H1 (cell line): ENCODE results near the gene SRSF6. TPM values are rescaled to one million over a fixed set of nuclear protein-coding genes. Genes with fewer than 3 reads are reported as not detected.

ENCODE experiments used
- CTCF ChIA-PET: fragments of 300-600 bp; sonication (Branson Sonifier 250); formaldehyde crosslinking; loops from one replicate; lab custom pipeline; 2021; ENCODE audit not compliant: partially characterized antibody; lab: Charles Lee
- POLR2A ChIA-PET: fragments of 300-600 bp; sonication (Branson Sonifier 250); formaldehyde crosslinking; loops from one replicate; lab custom pipeline; 2021; ENCODE audit warnings: inconsistent platforms; ENCODE audit not compliant: partially characterized antibody; lab: Charles Lee
- DNase-seq, 2 experiments: peaks; one replicate each; pipeline versions ENCODE4 v3.0.0 to v3.0.0-alpha.2; 2010 to 2022; ENCODE audit warnings: low spot score in 2 of 2, low read depth in 1 of 2, mixed read lengths in 1 of 2
- FAIRE-seq: peaks from 2 replicates; lab custom pipeline; 2011; peaks lifted over from hg19 to GRCh38; lab: Jason Lieb, UNC
- H2AFZ ChIP-seq: 2 replicates; pipeline ENCODE4 v1.8.1; 2012; ENCODE audit warnings: low read length, inconsistent platforms
- H2AK5ac ChIP-seq: 2 replicates; pipeline ENCODE4 v1.6.1; 2013; ENCODE audit warnings: low read depth, low read length
- H2BK120ac ChIP-seq: replicated peaks from 2 replicates; pipeline ENCODE3; 2013; ENCODE audit warnings: low read depth, low read length, inconsistent platforms
- H2BK12ac ChIP-seq: 2 replicates; pipeline ENCODE4 v1.6.1; 2013; ENCODE audit warnings: low read depth, low read length
- H2BK15ac ChIP-seq: 2 replicates; pipeline ENCODE4 v1.6.1; 2013; ENCODE audit warnings: low read length
- H2BK20ac ChIP-seq: 2 replicates; pipeline ENCODE4 v1.6.1; 2013; ENCODE audit warnings: low read length
- H2BK5ac ChIP-seq: 2 replicates; pipeline ENCODE4 v1.6.1; 2013; ENCODE audit warnings: low read depth, low read length
- H3K14ac ChIP-seq: 2 replicates; pipeline ENCODE4 v1.6.1; 2013; ENCODE audit warnings: inconsistent platforms; ENCODE audit not compliant: insufficient read length
- H3K18ac ChIP-seq: 2 replicates; pipeline ENCODE4 v1.6.1; 2013; ENCODE audit warnings: low read length; ENCODE audit errors: extremely low read depth
- H3K23ac ChIP-seq: 2 replicates; pipeline ENCODE4 v1.6.1; 2013; ENCODE audit warnings: inconsistent platforms; ENCODE audit not compliant: insufficient read length
- H3K23me2 ChIP-seq: 2 replicates; pipeline ENCODE4 v1.6.1; 2013; ENCODE audit warnings: low read depth, low read length
- H3K27ac ChIP-seq: 2 replicates; pipeline ENCODE4 v1.6.1; 2011; ENCODE audit warnings: low read depth, low read length, inconsistent platforms
- H3K27me3 ChIP-seq, 4 experiments: replicated peaks in 1 of 4; 1 replicate in 1 of 4; 2 replicates in 3 of 4; pipeline versions ENCODE4 v1.6.1 to v1.8.1; 2011 to 2013; ENCODE audit warnings: low read length in 3 of 4, mild to moderate bottlenecking in 3 of 4, inconsistent platforms in 2 of 4, mixed read lengths in 2 of 4, moderate library complexity in 1 of 4; ENCODE audit not compliant: control insufficient read depth in 3 of 4, insufficient read depth in 3 of 4; ENCODE audit errors: extremely low read depth in 1 of 4
- H3K36me3 ChIP-seq, 4 experiments: 2 replicates each; pipeline versions ENCODE4 v1.6.1 to v1.8.1; 2011 to 2013; ENCODE audit warnings: mild to moderate bottlenecking in 4 of 4, low read length in 3 of 4, moderate library complexity in 2 of 4, control low read depth in 1 of 4, inconsistent platforms in 1 of 4; ENCODE audit not compliant: insufficient read depth in 4 of 4, control insufficient read depth in 2 of 4
- H3K4ac ChIP-seq: replicated peaks from 2 replicates; pipeline ENCODE3; 2013; ENCODE audit warnings: low read length, low read depth, mixed read lengths, inconsistent platforms; ENCODE audit not compliant: insufficient read length
- H3K4me1 ChIP-seq, 4 experiments: replicated peaks in 1 of 4; 1 replicate in 1 of 4; 2 replicates in 3 of 4; pipeline versions ENCODE4 v1.6.1 to v1.8.1; 2011 to 2013; ENCODE audit warnings: low read length in 3 of 4, inconsistent platforms in 2 of 4, mixed read lengths in 1 of 4; ENCODE audit not compliant: insufficient read depth in 4 of 4, control insufficient read depth in 3 of 4
- H3K4me2 ChIP-seq, 2 experiments: 2 replicates each; pipeline versions ENCODE4 v1.6.1 to v1.8.1; 2011 to 2013; ENCODE audit warnings: low read depth in 2 of 2, low read length in 2 of 2, control low read depth in 1 of 2, inconsistent platforms in 1 of 2, mild to moderate bottlenecking in 1 of 2; ENCODE audit not compliant: insufficient read depth in 1 of 2
- H3K4me3 ChIP-seq, 4 experiments: fragments of 200-600, 300-600 bp in 1 of 4; sonication (generic), shearing (Covaris generic), sonication (Bioruptor Twin) in 1 of 4; 2 replicates each; pipeline versions ENCODE4 v1.5.1 to v1.8.1; 2011 to 2016; ENCODE audit warnings: low read length in 4 of 4, low read depth in 3 of 4, control low read depth in 2 of 4, inconsistent platforms in 2 of 4, mild to moderate bottlenecking in 2 of 4, mixed read lengths in 1 of 4, moderate library complexity in 1 of 4; ENCODE audit not compliant: insufficient read depth in 2 of 4; ENCODE audit errors: extremely low read depth in 1 of 4
- H3K56ac ChIP-seq: replicated peaks from 2 replicates; pipeline ENCODE3; 2013; ENCODE audit warnings: low read depth, mild to moderate bottlenecking, mixed read lengths, low read length, inconsistent platforms; ENCODE audit not compliant: insufficient read length
- H3K79me1 ChIP-seq: 2 replicates; pipeline ENCODE4 v1.6.1; 2013; ENCODE audit warnings: low read depth, low read length, control low read depth
- H3K79me2 ChIP-seq, 2 experiments: 2 replicates each; pipeline versions ENCODE4 v1.6.1 to v1.8.1; 2012 to 2013; ENCODE audit warnings: low read length in 2 of 2, mild to moderate bottlenecking in 2 of 2, inconsistent platforms in 1 of 2; ENCODE audit not compliant: insufficient read depth in 2 of 2, control insufficient read depth in 1 of 2
- H3K9ac ChIP-seq, 4 experiments: replicated peaks in 1 of 4; 1 replicate in 1 of 4; 2 replicates in 3 of 4; pipeline versions ENCODE4 v1.6.1 to v1.8.1; 2011 to 2013; ENCODE audit warnings: low read depth in 3 of 4, low read length in 3 of 4, control low read depth in 2 of 4, mild to moderate bottlenecking in 2 of 4, moderate library complexity in 2 of 4, inconsistent platforms in 1 of 4; ENCODE audit errors: extremely low read depth in 1 of 4
- H3K9me3 ChIP-seq, 2 experiments: 2 replicates each; pipeline versions ENCODE4 v1.6.1 to v1.8.1; 2012 to 2013; ENCODE audit warnings: mild to moderate bottlenecking in 2 of 2, moderate library complexity in 2 of 2, control low read depth in 1 of 2, inconsistent platforms in 1 of 2, low read depth in 1 of 2, low read length in 1 of 2, mixed read lengths in 1 of 2; ENCODE audit not compliant: insufficient read depth in 2 of 2
- H4K20me1 ChIP-seq, 2 experiments: replicated peaks in 1 of 2; 2 replicates each; pipeline versions ENCODE3 to v1.8.1; 2011 to 2013; ENCODE audit warnings: inconsistent platforms in 2 of 2, low read length in 2 of 2, mild to moderate bottlenecking in 1 of 2; ENCODE audit not compliant: insufficient read depth in 2 of 2, control insufficient read depth in 1 of 2
- H4K5ac ChIP-seq: 2 replicates; pipeline ENCODE4 v1.6.1; 2013; ENCODE audit warnings: low read length, low read depth, mixed read lengths, inconsistent platforms; ENCODE audit not compliant: insufficient read length
- H4K8ac ChIP-seq: 2 replicates; pipeline ENCODE4 v1.8.0; 2013; ENCODE audit warnings: mild to moderate bottlenecking, moderate library complexity, low read length, inconsistent platforms; ENCODE audit not compliant: insufficient read depth; ENCODE audit errors: extremely low read depth
- H4K91ac ChIP-seq: replicated peaks from 2 replicates; pipeline ENCODE3; 2013; ENCODE audit warnings: low read length, mixed read lengths, inconsistent platforms; ENCODE audit not compliant: insufficient read length
- BACH1 ChIP-seq: IDR thresholded peaks from 2 replicates; pipeline ENCODE4 v1.6.1; 2012; ENCODE audit warnings: low read length, improper control_type of control experiment
- BCL11A ChIP-seq, 2 experiments: IDR thresholded peaks; one replicate each; pipeline ENCODE4 v1.6.1; 2011; ENCODE audit warnings: low read depth in 2 of 2, low read length in 2 of 2, mild to moderate bottlenecking in 2 of 2
- CHD2 ChIP-seq: IDR thresholded peaks from 2 replicates; pipeline ENCODE4 v1.6.1; 2012; ENCODE audit warnings: low read length, improper control_type of control experiment
- EP300 ChIP-seq, 2 experiments: IDR thresholded peaks; 1 replicate in 1 of 2; 2 replicates in 1 of 2; pipeline ENCODE4 v1.6.1; 2011 to 2012; ENCODE audit warnings: low read depth in 2 of 2, low read length in 2 of 2, mild to moderate bottlenecking in 2 of 2, borderline replicate concordance in 1 of 2, inconsistent platforms in 1 of 2, moderate library complexity in 1 of 2
- GABPA ChIP-seq: IDR thresholded peaks from 2 replicates; pipeline ENCODE4 v1.6.1; 2011; ENCODE audit warnings: mild to moderate bottlenecking, low read length, moderate library complexity, borderline replicate concordance; ENCODE audit not compliant: insufficient read depth
- RXRA ChIP-seq: IDR thresholded peaks from 2 replicates; pipeline ENCODE4 v1.6.1; 2011; ENCODE audit warnings: low read depth, mild to moderate bottlenecking, low read length, moderate library complexity; ENCODE audit not compliant: insufficient read depth
- SIRT6 ChIP-seq: IDR thresholded peaks from one replicate; pipeline ENCODE4 v1.7.1; 2012; ENCODE audit warnings: low read length, inconsistent platforms
- SP4 ChIP-seq: IDR thresholded peaks from 2 replicates; pipeline ENCODE4 v1.6.1; 2012; ENCODE audit warnings: low read length, inconsistent platforms
- SRF ChIP-seq: IDR thresholded peaks from 2 replicates; pipeline ENCODE4 v1.6.1; 2011; ENCODE audit warnings: mild to moderate bottlenecking, low read depth, low read length, moderate library complexity
- TAF1 ChIP-seq: IDR thresholded peaks from 2 replicates; pipeline ENCODE4 v1.6.1; 2011; ENCODE audit warnings: mild to moderate bottlenecking, low read depth, low read length
- TBP ChIP-seq: IDR thresholded peaks from 2 replicates; pipeline ENCODE4 v1.6.1; 2011; ENCODE audit warnings: low read depth, low read length, improper control_type of control experiment
- TCF12 ChIP-seq: IDR thresholded peaks from 2 replicates; pipeline ENCODE4 v1.6.1; 2011; ENCODE audit warnings: low read depth, mild to moderate bottlenecking, low read length
- YY1 ChIP-seq: IDR thresholded peaks from 2 replicates; pipeline ENCODE4 v1.6.1; 2011; ENCODE audit warnings: low read depth, mild to moderate bottlenecking, low read length
- ZNF274 ChIP-seq: IDR thresholded peaks from 2 replicates; pipeline ENCODE4 v1.7.0; 2012; ENCODE audit warnings: low read length, borderline replicate concordance; ENCODE audit errors: extremely low read depth
- WGBS, 2 experiments: shearing (Covaris generic) in 1 of 2; methylation state at CpG; one replicate each; pipeline versions ENCODE4 v1.1.6 to v1.1.7; 2013 to 2015; ENCODE audit warnings: low lambda C conversion rate in 2 of 2, mixed read lengths in 2 of 2, inconsistent platforms in 1 of 2, low coverage in 1 of 2, missing lambda C conversion rate in 1 of 2; ENCODE audit not compliant: insufficient replicate concordance in 2 of 2, insufficient coverage in 1 of 2, insufficient read length in 1 of 2; ENCODE audit errors: extremely low coverage in 1 of 2, missing lambda C conversion rate in 1 of 2; 5-methylcytosine and 5-hydroxymethylcytosine counted together
- polyA plus RNA-seq, 7 experiments: library from polyadenylated mRNA; depleted of rRNA in 3 of 7; stranded (reverse) in 5 of 7; unstranded in 2 of 7; fragments of >200 nt in 5 of 7; fragments of 200-250 nt in 2 of 7; gene quantifications; 1 replicate in 5 of 7; 2 replicates in 1 of 7; 4 replicates in 1 of 7; pipeline versions ENCODE4 v1.2.1 to v1.2.3, GENCODE V29; 2011 to 2013; ENCODE audit warnings: missing spikeins in 2 of 7, mixed read lengths in 2 of 7
- total RNA-seq: library from RNA; stranded (reverse); fragmentation: NEBNext Ultra II Directional; extraction: Animal tissue kit (Norgen Biotek cat#: 25700); gene quantifications from 2 replicates; pipeline ENCODE4 v1.2.1, GENCODE V29; 2021
- TF ChIP-seq, protein P1 (sequence below): IDR thresholded peaks from 2 replicates; pipeline ENCODE4 v1.6.1; 2011; ENCODE audit warnings: low read length, improper control_type of control experiment

Gene SRSF6
- total and polyA plus RNA-seq, 2 of the 8 experiments (the other 6 are each of a cell fraction or from before 2014, with no cell fraction given), result 48.0 to 171 TPM

GRCh38 chr20:43409577-43409913, 48.2 kb upstream of the SRSF6 start:
- Histone ChIP-seq H2BK120ac (no peak overlapping the region), H4K91ac (no peak overlapping the region), H3K23me2 (no peaks in the 10 kb centered on the region), H4K20me1 (no peaks in the 10 kb centered on the region), H3K36me3 (no peaks in the 10 kb centered on the region), H3K56ac (no peak overlapping the region), H3K14ac (no peak overlapping the region), H2BK12ac (no peak overlapping the region), H4K8ac (no peak overlapping the region), H3K23ac (no peak overlapping the region), H2AFZ (no peak overlapping the region), H3K18ac (no peak overlapping the region), H3K9ac (no peak overlapping the region), H4K5ac (no peak overlapping the region), H2AK5ac (no peak overlapping the region), H3K4me3 (no peak overlapping the region), H3K4me2 (no peak overlapping the region), H3K4ac (no peak overlapping the region), H3K27me3 (no peaks in the 10 kb centered on the region; a peak in 2 of 7 replicates), H3K27ac (no peak overlapping the region), H3K4me1 (no peaks in the 10 kb centered on the region), H2BK15ac (no peak overlapping the region), H3K79me2 (no peaks in the 10 kb centered on the region), H3K9me3 (peaks cover 0 to 3% of the 10 kb centered on the region in 2 experiments; a peak in 1 of 4 replicates), H2BK20ac (no peak overlapping the region), H3K79me1 (no peaks in the 10 kb centered on the region), H2BK5ac (no peak overlapping the region)
- POLR2A ChIA-PET, result no interaction called here
- no peak for FAIRE-seq
- no peak for DNase-seq
- CTCF ChIA-PET, result interaction anchor here (0.6 to 2.6 kb wide), 29 partner anchors 10 to 1671 kb away, joined by 3 to 18 read pairs (median 5); no protein-coding TSS in a partner anchor
- WGBS, 2 experiments, result 54% methylated on average over 1 of the region's 2 CpGs; no CpG with 5 or more reads in 1 of the 2 experiments
- TF ChIP-seq BACH1 (no peak), TCF12 (no peak), TBP (no peak), SP4 (no peak), TAF1 (no peak), CHD2 (no peak), YY1 (no peak), SRF (no peak), BCL11A (IDR thresholded peaks at IDR 0.05; ENCODE audit: low read depth in 2 of 2, low read length in 2 of 2) (no peak), EP300 (IDR thresholded peaks at IDR 0.05; ENCODE audit: borderline replicate concordance in 1 of 2, low read depth in 2 of 2, low read length in 2 of 2) (no peak), GABPA (no peak), SIRT6 (no peak), RXRA (no peak), ZNF274 (no peak)
- TF ChIP-seq, protein P1, sequence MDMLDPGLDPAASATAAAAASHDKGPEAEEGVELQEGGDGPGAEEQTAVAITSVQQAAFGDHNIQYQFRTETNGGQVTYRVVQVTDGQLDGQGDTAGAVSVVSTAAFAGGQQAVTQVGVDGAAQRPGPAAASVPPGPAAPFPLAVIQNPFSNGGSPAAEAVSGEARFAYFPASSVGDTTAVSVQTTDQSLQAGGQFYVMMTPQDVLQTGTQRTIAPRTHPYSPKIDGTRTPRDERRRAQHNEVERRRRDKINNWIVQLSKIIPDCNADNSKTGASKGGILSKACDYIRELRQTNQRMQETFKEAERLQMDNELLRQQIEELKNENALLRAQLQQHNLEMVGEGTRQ, result no peak
